Mesothelial cell of epicardium (in vitro differentiated cells): ENCODE data around the gene HYI. TPM values are rescaled to one million over a fixed set of nuclear protein-coding genes. Genes with fewer than 3 reads are reported as not detected.

Experiments used
- DNase-seq, 2 experiments: peaks; one replicate each; pipeline ENCODE4 v3.0.0; 2021; ENCODE audit warnings: low spot score in 2 of 2; ENCODE audit not compliant: unreplicated experiment in 2 of 2
- H3K27ac Mint-ChIP-seq: 2 replicates; pipeline ENCODE4 v1.8.0; 2021; ENCODE audit warnings: mixed read lengths
- H3K27me3 Mint-ChIP-seq: 2 replicates; pipeline ENCODE4 v1.8.0; 2021; ENCODE audit warnings: low read depth, mixed read lengths
- H3K36me3 Mint-ChIP-seq: 2 replicates; pipeline ENCODE4 v1.8.0; 2021; ENCODE audit warnings: mixed read lengths
- H3K4me1 Mint-ChIP-seq: 2 replicates; pipeline ENCODE4 v1.8.0; 2021; ENCODE audit warnings: mixed read lengths
- H3K4me3 Mint-ChIP-seq: 2 replicates; pipeline ENCODE4 v1.8.0; 2021; ENCODE audit warnings: mild to moderate bottlenecking, moderate library complexity, mixed read lengths
- H3K9me3 Mint-ChIP-seq: 2 replicates; pipeline ENCODE4 v1.8.0; 2021; ENCODE audit warnings: mixed read lengths
- total RNA-seq: library from RNA; stranded (reverse); gene quantifications from 3 replicates; pipeline ENCODE4 v1.2.1, GENCODE V29; 2021
- TF ChIP-seq, protein P1 (sequence below): fragments of 200-600 bp; sonication (generic); IDR thresholded peaks from one replicate; pipeline ENCODE4 v1.5.0; 2021; ENCODE audit warnings: antibody characterized with exemption; ENCODE audit not compliant: unreplicated experiment

The HYI gene
- total RNA-seq, 1 donor from 2014 or later = 41.2 TPM

DNA sequence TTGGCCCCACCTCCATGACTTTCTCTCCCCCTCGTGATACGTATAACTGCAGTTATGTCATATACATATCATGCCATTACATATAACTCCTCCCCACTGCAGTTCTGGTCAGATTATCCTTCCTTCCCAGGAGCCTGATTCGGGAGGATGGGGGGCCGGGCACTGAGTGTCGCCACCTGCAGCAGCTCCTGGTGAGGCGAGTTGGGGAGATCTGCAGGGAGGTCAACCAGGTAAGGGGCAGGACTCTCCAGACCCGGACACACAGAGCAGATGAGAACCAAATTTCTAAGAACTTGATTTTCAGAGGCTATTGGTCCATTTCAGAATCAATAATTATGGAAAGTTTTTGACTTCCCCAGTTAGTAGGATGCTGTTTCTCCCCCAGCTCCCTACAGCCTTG lies 19.5 kb downstream of the HYI start:
- DNase-seq = no peak
- Mint-ChIP-seq H3K9me3 (no peaks in the 10 kb centered on the region), H3K4me1 (peaks cover 4% of the 10 kb centered on the region), H3K27ac (no peak overlapping the region), H3K4me3 (no peak overlapping the region), H3K27me3 (no peaks in the 10 kb centered on the region), H3K36me3 (peaks cover 46% of the 10 kb centered on the region)
- TF ChIP-seq, protein P1, sequence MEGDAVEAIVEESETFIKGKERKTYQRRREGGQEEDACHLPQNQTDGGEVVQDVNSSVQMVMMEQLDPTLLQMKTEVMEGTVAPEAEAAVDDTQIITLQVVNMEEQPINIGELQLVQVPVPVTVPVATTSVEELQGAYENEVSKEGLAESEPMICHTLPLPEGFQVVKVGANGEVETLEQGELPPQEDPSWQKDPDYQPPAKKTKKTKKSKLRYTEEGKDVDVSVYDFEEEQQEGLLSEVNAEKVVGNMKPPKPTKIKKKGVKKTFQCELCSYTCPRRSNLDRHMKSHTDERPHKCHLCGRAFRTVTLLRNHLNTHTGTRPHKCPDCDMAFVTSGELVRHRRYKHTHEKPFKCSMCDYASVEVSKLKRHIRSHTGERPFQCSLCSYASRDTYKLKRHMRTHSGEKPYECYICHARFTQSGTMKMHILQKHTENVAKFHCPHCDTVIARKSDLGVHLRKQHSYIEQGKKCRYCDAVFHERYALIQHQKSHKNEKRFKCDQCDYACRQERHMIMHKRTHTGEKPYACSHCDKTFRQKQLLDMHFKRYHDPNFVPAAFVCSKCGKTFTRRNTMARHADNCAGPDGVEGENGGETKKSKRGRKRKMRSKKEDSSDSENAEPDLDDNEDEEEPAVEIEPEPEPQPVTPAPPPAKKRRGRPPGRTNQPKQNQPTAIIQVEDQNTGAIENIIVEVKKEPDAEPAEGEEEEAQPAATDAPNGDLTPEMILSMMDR = no peak

- H3K27ac Mint-ChIP-seq = no peak overlapping the region
- H3K4me3 Mint-ChIP-seq = no peak overlapping the region
- DNase-seq = peak in 1 of 2 experiments; percentile 7
- H3K27me3 Mint-ChIP-seq = no peaks in the 10 kb centered on the region
- peaks cover 4% of the 10 kb centered on the region for H3K4me1 Mint-ChIP-seq
- H3K9me3 Mint-ChIP-seq = no peaks in the 10 kb centered on the region
- H3K36me3 Mint-ChIP-seq = peaks cover 41% of the 10 kb centered on the region
- TF ChIP-seq, protein P1 = no peak
Measured at GRCh38 chr1:43432907-43433306, 20.8 kb downstream of the HYI start.

- peaks cover 4% of the 10 kb centered on the region for H3K4me1 Mint-ChIP-seq
- no peaks in the 10 kb centered on the region for H3K27me3 Mint-ChIP-seq
- no peak overlapping the region for H3K27ac Mint-ChIP-seq
- peaks cover 36% of the 10 kb centered on the region for H3K36me3 Mint-ChIP-seq
- TF ChIP-seq, protein P1 = no peak
- no peaks in the 10 kb centered on the region for H3K9me3 Mint-ChIP-seq
- H3K4me3 Mint-ChIP-seq = no peak overlapping the region
- no peak for DNase-seq
Measured at GRCh38 chr1:43432171-43432860, 21.4 kb downstream of the HYI start.

- no peak for DNase-seq
- peaks cover 41% of the 10 kb centered on the region for H3K36me3 Mint-ChIP-seq
- H3K4me3 Mint-ChIP-seq = no peak overlapping the region
- no peaks in the 10 kb centered on the region for H3K9me3 Mint-ChIP-seq
- no peaks in the 10 kb centered on the region for H3K27me3 Mint-ChIP-seq
- H3K27ac Mint-ChIP-seq = no peak overlapping the region
- TF ChIP-seq, protein P1 = no peak
- peaks cover 4% of the 10 kb centered on the region for H3K4me1 Mint-ChIP-seq
Measured at GRCh38 chr1:43431676-43432075, 22.1 kb downstream of the HYI start.

DNA sequence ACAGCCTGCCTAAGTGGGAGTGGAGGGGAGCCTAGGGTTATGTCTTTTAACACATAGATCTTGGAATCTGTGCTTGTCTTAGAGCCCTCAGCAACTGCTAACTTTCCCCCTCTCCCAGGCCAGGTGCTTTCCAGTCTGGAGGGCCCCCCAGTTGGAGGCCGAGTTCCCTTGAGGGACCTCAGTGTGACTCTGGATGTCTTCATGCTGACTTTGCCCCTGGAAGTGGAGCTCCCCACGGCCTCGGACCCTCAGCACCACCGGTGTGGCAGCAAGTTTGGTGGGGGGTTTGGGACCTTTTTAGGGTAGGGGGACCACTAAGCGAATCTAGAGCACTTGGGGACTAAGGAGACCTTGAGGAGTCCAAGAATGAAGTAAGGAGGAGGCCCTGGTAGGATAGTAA lies 22.9 kb downstream of the HYI start:
- TF ChIP-seq, protein P1 = no peak
- no peak overlapping the region for H3K27ac Mint-ChIP-seq
- no peaks in the 10 kb centered on the region for H3K27me3 Mint-ChIP-seq
- H3K4me3 Mint-ChIP-seq = no peak overlapping the region
- no peak for DNase-seq
- peaks cover 44% of the 10 kb centered on the region for H3K36me3 Mint-ChIP-seq
- no peaks in the 10 kb centered on the region for H3K9me3 Mint-ChIP-seq
- H3K4me1 Mint-ChIP-seq = no peaks in the 10 kb centered on the region
